Stomach (tissue), 9 donors: ENCODE measurements around the gene ZNF532. TPM values are rescaled to one million over a fixed set of nuclear protein-coding genes. Genes with fewer than 3 reads are reported as not detected.

ENCODE experiments used
- DNase-seq, 2 donors: peaks; one replicate each; pipeline versions ENCODE4 v3.0.0 to v3.0.0-alpha.2; 2013 to 2019
- H3K27ac ChIP-seq, 5 donors: fragments of 200-600 bp in 4 of 5; sonication (generic) in 4 of 5; one replicate each; pipeline ENCODE4 v1.5.1; 2013 to 2019; ENCODE audit warnings: mild to moderate bottlenecking in 1 of 5, moderate library complexity in 1 of 5
- H3K27me3 ChIP-seq, 3 donors: fragments of 200-600 bp; sonication (generic); one replicate each; pipeline ENCODE4 v1.5.1; 2017 to 2019; ENCODE audit warnings: mixed run types in 1 of 3
- H3K36me3 ChIP-seq, 4 donors: fragments of 200-600 bp; sonication (generic); 1 replicate in 3 of 4; 2 replicates in 1 of 4; pipeline ENCODE4 v1.5.1; 2016 to 2019
- H3K4me1 ChIP-seq, 4 donors: fragments of 200-600 bp; sonication (generic); one replicate each; pipeline ENCODE4 v1.5.1; 2016 to 2019
- H3K4me3 ChIP-seq, 4 donors: fragments of 200-600 bp; sonication (generic) in 3 of 4; one replicate each; pipeline ENCODE4 v1.5.1; 2016 to 2019; ENCODE audit warnings: mild to moderate bottlenecking in 1 of 4
- H3K9me3 ChIP-seq, 4 donors: fragments of 200-600 bp; sonication (generic); one replicate each; pipeline ENCODE4 v1.5.1; 2016 to 2019
- EP300 ChIP-seq: sonication (generic); formaldehyde crosslinking; IDR thresholded peaks from one replicate; pipeline ENCODE4 v1.6.1; 2017; ENCODE audit warnings: antibody characterized with exemption
- POLR2A ChIP-seq, 4 donors: fragments of 450-650 bp; IDR thresholded peaks; one replicate each; pipeline ENCODE4 v1.6.1; 2016; ENCODE audit warnings: antibody characterized with exemption in 4 of 4, control low read depth in 2 of 4, mild to moderate bottlenecking in 1 of 4, moderate library complexity in 1 of 4
- POLR2AphosphoS5 ChIP-seq, 3 donors: sonication (generic); formaldehyde crosslinking; IDR thresholded peaks; one replicate each; pipeline ENCODE4 v1.6.1; 2016; ENCODE audit warnings: antibody characterized with exemption in 3 of 3
- WGBS, 5 donors: extraction: QIAGEN DNeasy Blood & Tissue Kit in 3 of 5; methylation state at CpG; one replicate each; pipeline versions ENCODE4 v1.1.5 to v1.1.7; 2013 to 2018; 5-methylcytosine and 5-hydroxymethylcytosine counted together
- intact Hi-C: fragments of 100-400 bp; cut with DNase I; formaldehyde crosslinking; loops from one replicate; pipeline ENCODE4 v1.15.1; 2023; ENCODE audit warnings: low total_unique reads
- polyA plus RNA-seq, 3 donors: library from polyadenylated mRNA; stranded (reverse); fragments of 200-250 nt; gene quantifications; one replicate each; pipeline ENCODE4 v1.2.3, GENCODE V29; 2013
- total RNA-seq, 5 donors: library from RNA; depleted of rRNA; stranded (reverse); fragments of >200 nt; gene quantifications; one replicate each; pipeline versions ENCODE4 v1.1.0 to v1.2.3, GENCODE V29; 2014 to 2016
- TF ChIP-seq, protein P1 (sequence below), 7 experiments: fragments of 450-650 bp in 4 of 7; fragments of 200-600 bp in 3 of 7; sonication (generic) in 3 of 7; IDR thresholded peaks; one replicate each; pipeline ENCODE4 v1.5.1; 2016 to 2019; ENCODE audit warnings: antibody characterized with exemption in 7 of 7, control low read depth in 2 of 7, mild to moderate bottlenecking in 1 of 7
- donor health status: healthy with polysubstance abuse.
- donor health status: Bipolar disorder and iron deficiency.
- donor health status: healthy.

Gene ZNF532
- total and polyA plus RNA-seq, 8 donors, result 2.9 to 53.7 (median 18.4) TPM

DNA sequence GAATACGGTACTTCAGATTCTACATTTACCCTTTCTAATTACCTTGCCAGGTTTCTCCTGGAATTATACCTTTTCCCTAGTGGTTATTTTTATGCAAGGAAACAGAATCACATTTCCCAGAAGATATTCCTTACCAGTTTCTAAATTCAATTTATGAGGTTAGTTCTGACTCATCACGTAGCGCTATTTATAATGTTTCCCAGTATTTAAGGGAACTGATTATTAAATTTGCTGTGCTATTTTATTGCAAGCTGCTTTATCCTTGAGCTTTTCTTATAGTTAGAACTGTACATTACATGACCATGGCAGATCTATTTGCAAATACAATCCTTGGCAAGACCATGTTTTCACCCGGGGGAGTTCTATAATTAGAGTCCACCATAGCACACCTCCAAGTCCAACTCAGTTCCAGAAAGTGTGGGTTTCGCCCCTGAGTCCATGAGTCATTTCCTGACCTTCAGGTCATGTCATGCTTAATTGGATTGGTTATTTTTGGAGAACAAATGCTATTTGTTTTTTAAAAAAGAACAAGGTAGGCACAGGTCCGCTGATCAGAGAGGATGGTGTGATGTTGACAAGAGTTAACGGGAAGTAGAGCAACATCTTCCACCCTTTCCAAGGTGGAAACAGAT is 126.6 kb downstream of the ZNF532 start:
- no peak overlapping the region for H3K4me3 ChIP-seq
- H3K4me1 ChIP-seq, result peaks cover 0 to 21% (median 10%) of the 10 kb centered on the region in 4 donors
- intact Hi-C loops, result no loop called here
- H3K27ac ChIP-seq, result peak overlapping the region in 4 of 5 donors; percentile 55 to 75 (median 64)
- H3K9me3 ChIP-seq, result peaks cover 0 to 13% (median 2%) of the 10 kb centered on the region in 4 donors
- 70 to 76% (median 74%) methylated on average over 7 of the region's 7 CpGs for WGBS, 5 donors
- H3K36me3 ChIP-seq, result no peaks in the 10 kb centered on the region
- TF ChIP-seq POLR2A (IDR thresholded peaks at IDR 0.05), result no peak
- TF ChIP-seq EP300, result no peak
- TF ChIP-seq, protein P1, sequence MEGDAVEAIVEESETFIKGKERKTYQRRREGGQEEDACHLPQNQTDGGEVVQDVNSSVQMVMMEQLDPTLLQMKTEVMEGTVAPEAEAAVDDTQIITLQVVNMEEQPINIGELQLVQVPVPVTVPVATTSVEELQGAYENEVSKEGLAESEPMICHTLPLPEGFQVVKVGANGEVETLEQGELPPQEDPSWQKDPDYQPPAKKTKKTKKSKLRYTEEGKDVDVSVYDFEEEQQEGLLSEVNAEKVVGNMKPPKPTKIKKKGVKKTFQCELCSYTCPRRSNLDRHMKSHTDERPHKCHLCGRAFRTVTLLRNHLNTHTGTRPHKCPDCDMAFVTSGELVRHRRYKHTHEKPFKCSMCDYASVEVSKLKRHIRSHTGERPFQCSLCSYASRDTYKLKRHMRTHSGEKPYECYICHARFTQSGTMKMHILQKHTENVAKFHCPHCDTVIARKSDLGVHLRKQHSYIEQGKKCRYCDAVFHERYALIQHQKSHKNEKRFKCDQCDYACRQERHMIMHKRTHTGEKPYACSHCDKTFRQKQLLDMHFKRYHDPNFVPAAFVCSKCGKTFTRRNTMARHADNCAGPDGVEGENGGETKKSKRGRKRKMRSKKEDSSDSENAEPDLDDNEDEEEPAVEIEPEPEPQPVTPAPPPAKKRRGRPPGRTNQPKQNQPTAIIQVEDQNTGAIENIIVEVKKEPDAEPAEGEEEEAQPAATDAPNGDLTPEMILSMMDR (IDR thresholded peaks at IDR 0.05), result no peak
- no peak for TF ChIP-seq POLR2AphosphoS5 (IDR thresholded peaks at IDR 0.05)
- DNase-seq, result no peak
- H3K27me3 ChIP-seq, result no peaks in the 10 kb centered on the region

DNA sequence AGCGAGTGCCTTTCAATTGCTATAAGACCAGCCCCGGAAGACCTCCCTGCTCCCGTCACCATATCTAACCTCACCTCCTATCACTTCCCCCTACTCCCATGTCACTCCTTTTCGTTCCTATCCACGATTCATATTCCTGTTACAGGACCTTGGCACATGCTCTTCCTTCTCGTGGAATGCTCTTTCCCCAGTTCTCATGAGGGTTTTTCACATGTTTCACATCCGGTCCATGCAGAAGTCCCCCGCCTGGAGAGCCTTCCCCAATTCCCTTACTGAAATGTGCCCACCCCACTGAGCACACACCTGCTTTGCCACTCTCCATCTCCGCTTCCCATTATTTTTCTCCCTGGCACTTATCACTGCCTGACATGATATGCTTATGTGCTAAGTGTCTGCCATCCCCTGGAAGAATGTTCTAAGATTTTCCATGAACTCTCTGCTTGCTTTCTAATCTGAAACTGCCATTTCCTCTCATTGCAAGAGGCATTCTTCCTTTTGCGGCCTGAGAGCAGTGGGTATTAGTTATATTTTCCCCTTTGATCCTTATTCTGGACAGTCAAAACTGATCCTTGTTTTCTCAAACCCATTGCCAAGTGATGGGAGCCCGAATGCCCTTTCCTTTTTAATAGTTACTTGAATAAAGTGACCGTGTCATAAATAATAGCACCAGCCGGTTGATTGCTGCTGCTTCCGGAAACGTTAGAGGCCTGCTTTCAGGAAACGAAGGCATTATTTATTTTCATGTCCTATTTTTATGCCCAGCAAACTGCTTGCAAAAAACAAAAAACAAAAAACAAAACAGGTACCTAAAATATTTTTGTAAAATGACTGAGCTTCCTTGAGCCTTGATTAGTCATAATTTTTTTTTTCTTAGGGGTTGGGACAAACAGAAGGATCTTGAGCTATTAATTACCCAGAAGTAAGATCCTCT is 127.9 kb downstream of the ZNF532 start:
- Histone ChIP-seq H3K27me3 (no peaks in the 10 kb centered on the region), H3K4me1 (peaks cover 0 to 21% (median 10%) of the 10 kb centered on the region in 4 donors), H3K9me3 (peaks cover 0 to 13% (median 2%) of the 10 kb centered on the region in 4 donors), H3K27ac (peak overlapping the region in 4 of 5 donors; percentile 55 to 75 (median 64)), H3K4me3 (no peak overlapping the region), H3K36me3 (no peaks in the 10 kb centered on the region)
- intact Hi-C loops, result no loop called here
- DNase-seq, result no peak
- WGBS, 5 donors, result 58 to 74% (median 64%) methylated on average over 15 to 16 of the region's 16 CpGs
- no peak for TF ChIP-seq POLR2A (IDR thresholded peaks at IDR 0.05)
- TF ChIP-seq, protein P1 (IDR thresholded peaks at IDR 0.05), result no peak
- TF ChIP-seq POLR2AphosphoS5 (IDR thresholded peaks at IDR 0.05), result no peak
- no peak for TF ChIP-seq EP300

DNA sequence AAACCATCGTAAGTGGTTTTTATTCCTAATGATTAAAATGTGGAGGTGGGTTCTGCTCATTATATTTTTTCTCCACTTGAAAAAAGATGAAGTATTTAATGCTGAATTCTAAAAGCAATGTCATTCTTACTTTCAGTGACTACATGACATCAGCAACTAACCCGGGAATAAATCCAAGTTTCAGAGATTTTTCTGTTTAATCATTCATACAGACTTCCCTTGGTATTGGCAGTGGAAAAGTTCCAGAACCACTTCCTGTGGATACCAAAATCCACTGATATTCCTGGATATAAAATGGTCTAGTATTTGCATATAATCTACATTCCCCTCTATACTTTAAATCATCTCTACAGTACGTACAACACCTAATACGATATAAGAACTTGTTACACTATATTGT is 128.6 kb downstream of the ZNF532 start:
- Histone ChIP-seq H3K27me3 (no peaks in the 10 kb centered on the region), H3K4me1 (peaks cover 0 to 21% (median 10%) of the 10 kb centered on the region in 4 donors), H3K27ac (peak overlapping the region in 4 of 5 donors; percentile 55 to 75 (median 64)), H3K9me3 (peaks cover 0 to 13% (median 2%) of the 10 kb centered on the region in 4 donors), H3K4me3 (no peak overlapping the region), H3K36me3 (no peaks in the 10 kb centered on the region)
- intact Hi-C loops, result no loop called here
- 23 to 31% (median 25%) methylated on average over 4 of the region's 4 CpGs for WGBS, 5 donors
- TF ChIP-seq EP300 (no peak), POLR2AphosphoS5 (IDR thresholded peaks at IDR 0.05) (no peak), POLR2A (IDR thresholded peaks at IDR 0.05) (no peak)
- TF ChIP-seq, protein P1 (IDR thresholded peaks at IDR 0.05), result no peak
- peak in 1 of 2 donors; percentile 58 for DNase-seq

DNA sequence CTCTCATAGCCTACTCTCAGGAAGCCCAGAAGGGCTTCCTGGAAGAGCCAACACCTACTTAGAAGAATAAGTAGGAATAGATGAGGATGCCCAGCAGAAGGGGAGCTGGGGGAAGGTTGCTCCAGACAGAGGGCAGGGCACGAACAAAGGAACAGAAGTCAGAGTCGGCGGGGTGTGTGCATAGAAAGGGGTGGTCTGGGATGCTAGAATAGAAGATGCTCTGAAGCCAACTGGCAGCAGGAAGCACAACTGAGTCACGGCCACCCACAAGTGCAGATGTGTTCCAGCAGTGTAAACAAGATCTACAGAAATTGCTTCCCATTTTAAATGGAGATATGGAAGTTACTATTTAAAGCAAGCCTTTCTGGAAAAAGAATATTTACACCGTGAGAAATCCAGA is 131.0 kb downstream of the ZNF532 start:
- TF ChIP-seq EP300 (no peak), POLR2A (IDR thresholded peaks at IDR 0.05) (no peak), POLR2AphosphoS5 (IDR thresholded peaks at IDR 0.05) (no peak)
- TF ChIP-seq, protein P1 (IDR thresholded peaks at IDR 0.05), result no peak
- 53 to 83% (median 80%) methylated on average over 5 of the region's 5 CpGs for WGBS, 5 donors
- no peak overlapping the region for H3K4me3 ChIP-seq
- H3K27me3 ChIP-seq, result no peaks in the 10 kb centered on the region
- peaks cover 0 to 21% (median 10%) of the 10 kb centered on the region in 4 donors for H3K4me1 ChIP-seq
- peak overlapping the region in 1 of 5 donors; percentile 37 for H3K27ac ChIP-seq
- no peak for DNase-seq
- intact Hi-C loops, result no loop called here
- H3K36me3 ChIP-seq, result no peaks in the 10 kb centered on the region
- no peaks in the 10 kb centered on the region for H3K9me3 ChIP-seq
